ENCODE measurements around the gene BSN.

- no peak for TF ChIP-seq CTCF (IDR thresholded peaks at IDR 0.05; ENCODE audit: low read depth, low read length)
- TF ChIP-seq EZH2phosphoT487 (IDR thresholded peaks at IDR 0.05; ENCODE audit: low read depth): no peak
These were observed 22.6 kb upstream of the BSN start for GRCh38 chr3:49531715-49532114.

All from OCI-LY3 (cell line).